ENCODE measurements around the gene TOMM34.

TOMM34 gene

GRCh38 chr20:44914924-44915323 lies 45.3 kb downstream of the TOMM34 start:
- peaks cover 5% of the 10 kb centered on the region for H3K36me3 Mint-ChIP-seq (ENCODE audit: insufficient read depth)
- no peak overlapping the region for H3K27ac Mint-ChIP-seq (ENCODE audit: low read depth)
- no peak for ATAC-seq (replicated peaks; ENCODE audit: extremely low read depth, poor library complexity, severe bottlenecking)
- no peaks in the 10 kb centered on the region for H3K27me3 Mint-ChIP-seq
- DNase-seq (ENCODE audit: low spot score in 2 of 2), result no peak
- no peaks in the 10 kb centered on the region for H3K4me1 Mint-ChIP-seq
- no peak overlapping the region for H3K4me3 Mint-ChIP-seq
- H3K9me3 Mint-ChIP-seq, result no peaks in the 10 kb centered on the region

GRCh38 chr20:44912189-44912588 lies 48.0 kb downstream of the TOMM34 start:
- Mint-ChIP-seq H3K36me3 (ENCODE audit: insufficient read depth) (peaks cover 13% of the 10 kb centered on the region), H3K27ac (ENCODE audit: low read depth) (no peak overlapping the region), H3K9me3 (no peaks in the 10 kb centered on the region), H3K4me3 (no peak overlapping the region), H3K4me1 (no peaks in the 10 kb centered on the region), H3K27me3 (no peaks in the 10 kb centered on the region)
- ATAC-seq (replicated peaks; ENCODE audit: extremely low read depth, poor library complexity, severe bottlenecking) (no peak), DNase-seq (ENCODE audit: low spot score in 2 of 2) (no peak)

- H3K27ac Mint-ChIP-seq (ENCODE audit: low read depth), result no peak overlapping the region
- peak overlapping the region; percentile 77 for H3K4me3 Mint-ChIP-seq
- H3K36me3 Mint-ChIP-seq (ENCODE audit: insufficient read depth), result peaks cover 18% of the 10 kb centered on the region
- DNase-seq (ENCODE audit: low spot score in 2 of 2) (no peak), ATAC-seq (replicated peaks; ENCODE audit: extremely low read depth, poor library complexity, severe bottlenecking) (no peak)
- H3K9me3 Mint-ChIP-seq, result no peaks in the 10 kb centered on the region
- no peaks in the 10 kb centered on the region for H3K4me1 Mint-ChIP-seq
- no peaks in the 10 kb centered on the region for H3K27me3 Mint-ChIP-seq
These were observed 48.8 kb downstream of the TOMM34 start for GRCh38 chr20:44911264-44911921.

- no peaks in the 10 kb centered on the region for H3K4me1 Mint-ChIP-seq
- H3K36me3 Mint-ChIP-seq (ENCODE audit: insufficient read depth), result peaks cover 24% of the 10 kb centered on the region
- ATAC-seq (replicated peaks; ENCODE audit: extremely low read depth, poor library complexity, severe bottlenecking), result no peak
These were observed 49.4 kb downstream of the TOMM34 start for GRCh38 chr20:44910690-44911262.

GRCh38 chr20:44909872-44910689 lies 50.1 kb downstream of the TOMM34 start, which contains the start of gene PABPC1L:
TSS of gene PABPC1L (plus strand) at chr20:44910060. CDS start at chr20:44910144, 84 bp downstream.
- Mint-ChIP-seq H3K27me3 (no peaks in the 10 kb centered on the region), H3K36me3 (ENCODE audit: insufficient read depth) (peaks cover 31% of the 10 kb centered on the region), H3K27ac (ENCODE audit: low read depth) (no peak within 1 kb of the TSS), H3K4me1 (no peaks in the 10 kb centered on the region), H3K9me3 (no peaks in the 10 kb centered on the region), H3K4me3 (peak within 1 kb of the TSS; percentile 77)
- DNase-seq (ENCODE audit: low spot score in 2 of 2) (peak; percentile 21 to 45), ATAC-seq (replicated peaks; ENCODE audit: extremely low read depth, poor library complexity, severe bottlenecking) (peak; percentile 96)

More at GRCh38 chr20:44910690-44911262, 49.4 kb downstream of the TOMM34 start:
- DNase-seq (ENCODE audit: low spot score in 2 of 2), result no peak
- Mint-ChIP-seq H3K4me3 (peak overlapping the region; percentile 77), H3K9me3 (no peaks in the 10 kb centered on the region), H3K27me3 (no peaks in the 10 kb centered on the region), H3K27ac (ENCODE audit: low read depth) (no peak overlapping the region)

- Mint-ChIP-seq H3K27ac (ENCODE audit: low read depth) (no peak overlapping the region), H3K4me3 (peak overlapping the region; percentile 77), H3K27me3 (no peaks in the 10 kb centered on the region), H3K9me3 (no peaks in the 10 kb centered on the region), H3K4me1 (no peaks in the 10 kb centered on the region), H3K36me3 (ENCODE audit: insufficient read depth) (peaks cover 40% of the 10 kb centered on the region)
- ATAC-seq (replicated peaks; ENCODE audit: extremely low read depth, poor library complexity, severe bottlenecking) (no peak), DNase-seq (ENCODE audit: low spot score in 2 of 2) (no peak)
These were observed 51.0 kb downstream of the TOMM34 start for GRCh38 chr20:44908987-44909871.

GRCh38 chr20:44904377-44904776 lies 55.8 kb downstream of the TOMM34 start:
- H3K27me3 Mint-ChIP-seq, result no peaks in the 10 kb centered on the region
- peaks cover 19% of the 10 kb centered on the region for H3K4me1 Mint-ChIP-seq
- no peak overlapping the region for H3K4me3 Mint-ChIP-seq
- ATAC-seq (replicated peaks; ENCODE audit: extremely low read depth, poor library complexity, severe bottlenecking), result no peak
- H3K9me3 Mint-ChIP-seq, result no peaks in the 10 kb centered on the region
- peaks cover 70% of the 10 kb centered on the region for H3K36me3 Mint-ChIP-seq (ENCODE audit: insufficient read depth)
- no peak overlapping the region for H3K27ac Mint-ChIP-seq (ENCODE audit: low read depth)
- no peak for DNase-seq (ENCODE audit: low spot score in 2 of 2)

- peaks cover 64% of the 10 kb centered on the region for H3K36me3 Mint-ChIP-seq (ENCODE audit: insufficient read depth)
- no peaks in the 10 kb centered on the region for H3K9me3 Mint-ChIP-seq
- ATAC-seq (replicated peaks; ENCODE audit: extremely low read depth, poor library complexity, severe bottlenecking) (no peak), DNase-seq (ENCODE audit: low spot score in 2 of 2) (no peak)
- H3K27me3 Mint-ChIP-seq, result no peaks in the 10 kb centered on the region
- peaks cover 33% of the 10 kb centered on the region for H3K4me1 Mint-ChIP-seq
- no peak overlapping the region for H3K27ac Mint-ChIP-seq (ENCODE audit: low read depth)
- no peak overlapping the region for H3K4me3 Mint-ChIP-seq
These were observed 58.2 kb downstream of the TOMM34 start for GRCh38 chr20:44901974-44902373.

GRCh38 chr20:44900231-44900854 lies 59.9 kb downstream of the TOMM34 start:
- Mint-ChIP-seq H3K4me3 (no peak overlapping the region), H3K27me3 (no peaks in the 10 kb centered on the region), H3K4me1 (peaks cover 49% of the 10 kb centered on the region), H3K9me3 (no peaks in the 10 kb centered on the region), H3K36me3 (ENCODE audit: insufficient read depth) (peaks cover 53% of the 10 kb centered on the region), H3K27ac (ENCODE audit: low read depth) (peak overlapping the region; percentile 44)
- ATAC-seq (replicated peaks; ENCODE audit: extremely low read depth, poor library complexity, severe bottlenecking) (no peak), DNase-seq (ENCODE audit: low spot score in 2 of 2) (no peak)

- H3K27me3 Mint-ChIP-seq, result no peaks in the 10 kb centered on the region
- DNase-seq (ENCODE audit: low spot score in 2 of 2) (no peak), ATAC-seq (replicated peaks; ENCODE audit: extremely low read depth, poor library complexity, severe bottlenecking) (no peak)
- H3K9me3 Mint-ChIP-seq, result no peaks in the 10 kb centered on the region
- peak overlapping the region; percentile 54 for H3K27ac Mint-ChIP-seq (ENCODE audit: low read depth)
- peaks cover 32% of the 10 kb centered on the region for H3K36me3 Mint-ChIP-seq (ENCODE audit: insufficient read depth)
- peaks cover 69% of the 10 kb centered on the region for H3K4me1 Mint-ChIP-seq
- H3K4me3 Mint-ChIP-seq, result peak overlapping the region; percentile 39
These were observed 63.1 kb downstream of the TOMM34 start for GRCh38 chr20:44897133-44897532.

GRCh38 chr20:44896583-44896982 lies 63.6 kb downstream of the TOMM34 start:
- H3K27ac Mint-ChIP-seq (ENCODE audit: low read depth), result peak overlapping the region; percentile 54
- H3K9me3 Mint-ChIP-seq, result no peaks in the 10 kb centered on the region
- H3K4me1 Mint-ChIP-seq, result peaks cover 73% of the 10 kb centered on the region
- H3K27me3 Mint-ChIP-seq, result no peaks in the 10 kb centered on the region
- peaks cover 31% of the 10 kb centered on the region for H3K36me3 Mint-ChIP-seq (ENCODE audit: insufficient read depth)
- DNase-seq (ENCODE audit: low spot score in 2 of 2) (no peak), ATAC-seq (replicated peaks; ENCODE audit: extremely low read depth, poor library complexity, severe bottlenecking) (no peak)
- peak overlapping the region; percentile 39 for H3K4me3 Mint-ChIP-seq

GRCh38 chr20:44894959-44895358 lies 65.2 kb downstream of the TOMM34 start:
- no peak for ATAC-seq (replicated peaks; ENCODE audit: extremely low read depth, poor library complexity, severe bottlenecking)
- Mint-ChIP-seq H3K27me3 (no peaks in the 10 kb centered on the region), H3K4me3 (peak overlapping the region; percentile 36), H3K27ac (ENCODE audit: low read depth) (peak overlapping the region; percentile 54), H3K36me3 (ENCODE audit: insufficient read depth) (peaks cover 27% of the 10 kb centered on the region), H3K9me3 (no peaks in the 10 kb centered on the region), H3K4me1 (peaks cover 75% of the 10 kb centered on the region)
- no peak for DNase-seq (ENCODE audit: low spot score in 2 of 2)

Measured in central memory CD8-positive, alpha-beta T cell (primary cell).